ENCODE results near the gene MAP3K2. TPM values are rescaled to one million over a fixed set of nuclear protein-coding genes. Genes with fewer than 3 reads are reported as not detected.

Gene MAP3K2
- total RNA-seq, 1 experiment from 2014 or later, result 54.6 TPM

DNA sequence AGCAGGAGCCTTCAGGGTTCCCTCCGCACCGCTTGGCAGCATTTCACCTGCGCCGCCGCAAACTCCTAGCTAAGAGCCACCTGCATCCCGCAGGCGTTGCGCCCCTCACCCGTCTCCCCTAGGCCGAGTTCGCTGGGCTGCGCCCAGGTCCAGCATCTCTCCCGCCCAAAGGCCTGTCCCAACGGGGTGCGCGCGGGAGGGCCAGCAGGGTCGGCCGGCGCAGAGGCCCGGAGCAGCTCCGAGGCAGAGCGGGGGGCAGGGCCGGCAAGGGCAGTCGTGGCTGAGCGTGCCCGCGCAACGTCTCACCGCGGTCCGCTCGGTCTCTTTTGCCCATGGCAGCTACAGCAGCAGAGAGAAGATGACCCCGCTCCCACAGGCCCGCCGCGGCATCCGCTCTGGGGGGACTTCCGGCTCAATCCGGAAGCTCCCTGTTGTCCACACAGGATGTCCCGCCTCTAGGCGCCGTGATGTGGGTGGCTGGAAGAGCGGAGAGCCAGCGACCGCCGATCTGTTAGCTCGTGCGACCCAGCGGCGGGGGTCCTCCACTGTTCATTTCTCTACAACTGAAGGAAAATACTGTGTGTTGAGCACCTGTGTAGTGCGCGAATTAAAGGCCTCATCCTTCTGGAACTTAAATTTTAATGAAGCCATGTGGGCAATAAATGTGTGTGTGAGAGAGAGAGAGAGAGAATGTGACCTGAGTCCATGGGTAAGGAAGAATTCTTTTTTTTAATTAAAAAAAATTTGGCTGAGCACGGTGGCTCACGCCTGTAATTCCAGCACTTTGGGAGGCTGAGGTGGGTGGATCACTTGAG lies 93.8 kb downstream of the MAP3K2 start, which contains the start of gene ERCC3:
Gene ERCC3, minus strand, starts transcription at position 397 of the 815 bp plus-strand sequence. Its CDS starts 63 bp downstream, at position 334.
- ATAC-seq (peak; percentile 96), DNase-seq (peak; percentile 78)
- ChIA-PET CTCF (interaction anchor here (1.1 kb wide), 2 partner anchors 96 to 97 kb away, joined by 4 to 9 read pairs; no protein-coding TSS in a partner anchor), POLR2A (ENCODE audit: unreplicated experiment) (interaction anchor here (0.6 to 0.7 kb wide), 2 partner anchors 97 to 216 kb away, joined by 4 to 5 read pairs; no protein-coding TSS in a partner anchor)
- Histone ChIP-seq H3F3A (ENCODE audit: low read length, unreplicated experiment) (no peaks in the 10 kb centered on the region), H3K79me2 (ENCODE audit: low read length) (peaks cover 41% of the 10 kb centered on the region), H3K27ac (ENCODE audit: low read length) (peak within 1 kb of the TSS; percentile 49), H3K9me3 (ENCODE audit: low read length) (no peaks in the 10 kb centered on the region), H3K36me3 (ENCODE audit: low read depth, low read length) (peaks cover 27% of the 10 kb centered on the region), H3K27me3 (ENCODE audit: low read length) (no peaks in the 10 kb centered on the region), H3K4me3 (ENCODE audit: low read length) (peak within 1 kb of the TSS; percentile 100), H3K4me1 (ENCODE audit: insufficient read depth, low read length) (peaks cover 14% of the 10 kb centered on the region), H2AFZ (ENCODE audit: low read length) (peak within 1 kb of the TSS; percentile 90), H3K9me2 (replicated peaks; ENCODE audit: low read length) (no peaks in the 10 kb centered on the region), H4K20me1 (ENCODE audit: low read length) (no peaks in the 10 kb centered on the region), H3K4me2 (ENCODE audit: low read length) (peak within 1 kb of the TSS; percentile 99), H3K9ac (ENCODE audit: low read length) (peak within 1 kb of the TSS; percentile 98)
- intact Hi-C loops (cut with micrococcal nuclease), result loop anchor here (2.0 kb wide), 1 partner anchor 67 kb away; no protein-coding TSS in a partner anchor
- BruUV-seq (replicated peaks), result TSS peak; percentile 82
- TF ChIP-seq EZH2 (IDR thresholded peaks at IDR 0.05; ENCODE audit: low read length, unreplicated experiment) (no peak), EZH2phosphoT487 (IDR thresholded peaks at IDR 0.05; ENCODE audit: borderline replicate concordance, low read length) (no peak)
- TF ChIP-seq, protein P1, sequence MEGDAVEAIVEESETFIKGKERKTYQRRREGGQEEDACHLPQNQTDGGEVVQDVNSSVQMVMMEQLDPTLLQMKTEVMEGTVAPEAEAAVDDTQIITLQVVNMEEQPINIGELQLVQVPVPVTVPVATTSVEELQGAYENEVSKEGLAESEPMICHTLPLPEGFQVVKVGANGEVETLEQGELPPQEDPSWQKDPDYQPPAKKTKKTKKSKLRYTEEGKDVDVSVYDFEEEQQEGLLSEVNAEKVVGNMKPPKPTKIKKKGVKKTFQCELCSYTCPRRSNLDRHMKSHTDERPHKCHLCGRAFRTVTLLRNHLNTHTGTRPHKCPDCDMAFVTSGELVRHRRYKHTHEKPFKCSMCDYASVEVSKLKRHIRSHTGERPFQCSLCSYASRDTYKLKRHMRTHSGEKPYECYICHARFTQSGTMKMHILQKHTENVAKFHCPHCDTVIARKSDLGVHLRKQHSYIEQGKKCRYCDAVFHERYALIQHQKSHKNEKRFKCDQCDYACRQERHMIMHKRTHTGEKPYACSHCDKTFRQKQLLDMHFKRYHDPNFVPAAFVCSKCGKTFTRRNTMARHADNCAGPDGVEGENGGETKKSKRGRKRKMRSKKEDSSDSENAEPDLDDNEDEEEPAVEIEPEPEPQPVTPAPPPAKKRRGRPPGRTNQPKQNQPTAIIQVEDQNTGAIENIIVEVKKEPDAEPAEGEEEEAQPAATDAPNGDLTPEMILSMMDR (conservative IDR thresholded peaks at IDR 0.05; ENCODE audit: low read depth, low read length), result no peak

DNA sequence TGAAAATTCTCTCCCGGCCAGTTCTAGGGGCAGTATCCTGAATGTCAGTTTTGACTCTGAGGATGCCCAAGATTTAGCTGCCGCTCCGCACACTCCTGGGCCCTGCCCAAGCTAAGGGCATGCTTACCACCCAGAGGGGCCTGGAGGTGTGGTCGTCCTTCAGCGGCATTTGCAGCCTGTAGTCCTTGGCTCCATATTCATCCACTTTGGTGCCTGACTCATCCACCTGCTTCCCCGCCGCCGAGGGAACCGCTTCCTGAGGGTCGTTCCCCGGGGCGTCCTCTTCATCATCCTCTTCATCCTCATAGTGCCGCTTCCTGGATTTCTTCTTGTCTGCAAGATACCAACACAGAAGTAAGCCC lies 94.4 kb downstream of the MAP3K2 start:
- ATAC-seq, result peak; percentile 46
- Histone ChIP-seq H3F3A (ENCODE audit: low read length, unreplicated experiment) (no peaks in the 10 kb centered on the region), H3K36me3 (ENCODE audit: low read depth, low read length) (peaks cover 33% of the 10 kb centered on the region), H3K9me3 (ENCODE audit: low read length) (no peaks in the 10 kb centered on the region), H3K27me3 (ENCODE audit: low read length) (no peaks in the 10 kb centered on the region), H3K4me2 (ENCODE audit: low read length) (peak overlapping the region; percentile 99), H3K9ac (ENCODE audit: low read length) (peak overlapping the region; percentile 98), H2AFZ (ENCODE audit: low read length) (peak overlapping the region; percentile 90), H4K20me1 (ENCODE audit: low read length) (no peaks in the 10 kb centered on the region), H3K9me2 (replicated peaks; ENCODE audit: low read length) (no peaks in the 10 kb centered on the region), H3K4me1 (ENCODE audit: insufficient read depth, low read length) (peaks cover 14% of the 10 kb centered on the region), H3K4me3 (ENCODE audit: low read length) (peak overlapping the region; percentile 100), H3K27ac (ENCODE audit: low read length) (peak overlapping the region; percentile 49), H3K79me2 (ENCODE audit: low read length) (peaks cover 41% of the 10 kb centered on the region)
- intact Hi-C loops (cut with micrococcal nuclease), result no loop called here
- peak; percentile 24 for DNase-seq
- POLR2A ChIA-PET (ENCODE audit: unreplicated experiment), result no interaction called here
- TF ChIP-seq, protein P1 (conservative IDR thresholded peaks at IDR 0.05; ENCODE audit: low read depth, low read length), result no peak
- TF ChIP-seq EZH2phosphoT487 (IDR thresholded peaks at IDR 0.05; ENCODE audit: borderline replicate concordance, low read length), result no peak
- no peak for TF ChIP-seq EZH2 (IDR thresholded peaks at IDR 0.05; ENCODE audit: low read length, unreplicated experiment)
- BruUV-seq (replicated peaks), result TSS peak; percentile 43
- CTCF ChIA-PET, result interaction anchor here (1.1 kb wide), 2 partner anchors 96 to 97 kb away, joined by 4 to 9 read pairs; no protein-coding TSS in a partner anchor

DNA sequence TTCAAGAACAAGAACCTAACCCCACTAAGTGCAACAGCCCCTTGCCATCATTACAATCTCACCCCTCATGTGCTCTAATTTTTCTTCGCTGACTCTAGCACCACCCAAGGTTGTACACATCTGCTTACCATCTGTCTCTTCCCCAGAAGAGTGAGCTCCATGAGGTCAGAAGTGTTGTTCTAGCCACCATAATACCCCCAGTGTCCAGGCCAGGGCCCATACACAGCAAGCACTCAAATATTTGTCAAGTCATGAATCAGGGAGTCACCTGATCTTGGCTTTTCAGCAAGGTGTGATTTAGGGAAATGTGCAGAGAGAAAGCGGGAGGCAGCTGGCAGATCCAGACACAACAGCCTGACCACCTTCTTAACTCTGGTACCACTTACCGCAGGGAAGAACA lies 99.5 kb downstream of the MAP3K2 start:
- DNase-seq, result no peak
- intact Hi-C loops (cut with micrococcal nuclease), result no loop called here
- H4K20me1 ChIP-seq (ENCODE audit: low read length), result no peaks in the 10 kb centered on the region
- POLR2A ChIA-PET (ENCODE audit: unreplicated experiment), result no interaction called here
- H3F3A ChIP-seq (ENCODE audit: low read length, unreplicated experiment), result no peaks in the 10 kb centered on the region
- no peak overlapping the region for H3K4me2 ChIP-seq (ENCODE audit: low read length)
- no peak for TF ChIP-seq EZH2phosphoT487 (IDR thresholded peaks at IDR 0.05; ENCODE audit: borderline replicate concordance, low read length)
- TF ChIP-seq, protein P1 (conservative IDR thresholded peaks at IDR 0.05; ENCODE audit: low read depth, low read length), result no peak
- no peak for TF ChIP-seq EZH2 (IDR thresholded peaks at IDR 0.05; ENCODE audit: low read length, unreplicated experiment)
- no TSS peak for BruUV-seq (replicated peaks)
- no peaks in the 10 kb centered on the region for H3K9me2 ChIP-seq (replicated peaks; ENCODE audit: low read length)
- H3K9me3 ChIP-seq (ENCODE audit: low read length), result no peaks in the 10 kb centered on the region
- H3K79me2 ChIP-seq (ENCODE audit: low read length), result peaks cover 24% of the 10 kb centered on the region
- H3K27me3 ChIP-seq (ENCODE audit: low read length), result no peaks in the 10 kb centered on the region
- no peak for ATAC-seq
- H3K36me3 ChIP-seq (ENCODE audit: low read depth, low read length), result peaks cover 75% of the 10 kb centered on the region
- CTCF ChIA-PET, result no interaction called here
- no peak overlapping the region for H2AFZ ChIP-seq (ENCODE audit: low read length)
- peaks cover 8% of the 10 kb centered on the region for H3K4me1 ChIP-seq (ENCODE audit: insufficient read depth, low read length)
- H3K27ac ChIP-seq (ENCODE audit: low read length), result no peak overlapping the region
- H3K4me3 ChIP-seq (ENCODE audit: low read length), result no peak overlapping the region
- H3K9ac ChIP-seq (ENCODE audit: low read length), result no peak overlapping the region

Data from PC-3 (cell line).